A549 (cell line): ENCODE data around the gene MARK2. TPM values are rescaled to one million over a fixed set of nuclear protein-coding genes. Genes with fewer than 3 reads are reported as not detected.
A peak's percentile ranks its signal among the peaks of the same experiment; 100 is the strongest.
"Not testable (repeated sequence)": the region's sequence is repeated elsewhere in the genome, so short reads cannot be mapped to it uniquely, and the experiment has no call there.

Experiments used
- ATAC-seq, 2 experiments: fragments of 200-7000 bp in 1 of 2; fragments of >200 bp in 1 of 2; cut with Nextera tagmentation in 1 of 2; cut with Tn5 transposase in 1 of 2; 3 replicates each; pipeline versions ENCODE4 v1.8.0 to v1.9.1; 2018 to 2020; ENCODE audit warnings: mild to moderate bottlenecking in 1 of 2, moderate library complexity in 1 of 2
- CTCF ChIA-PET: fragments of 300-600 bp; sonication (Branson Sonifier 250); formaldehyde crosslinking; extraction: SDS; loops from one replicate; lab custom pipeline; 2021; ENCODE audit warnings: antibody characterized with exemption, inconsistent platforms; lab: Yijun Ruan, JAX
- POLR2A ChIA-PET: fragments of 350-600 bp; formaldehyde crosslinking; extraction: SDS; loops from one replicate; lab custom pipeline; 2021; ENCODE audit warnings: antibody characterized with exemption, inconsistent platforms; lab: Yijun Ruan, JAX
- DNase-seq, 2 experiments: peaks; one replicate each; pipeline versions ENCODE4 v3.0.0 to v3.0.0-alpha.2; 2011 to 2016; ENCODE audit warnings: low read depth in 1 of 2, low spot score in 1 of 2
- FAIRE-seq: peaks from 2 replicates; lab custom pipeline; 2011; peaks lifted over from hg19 to GRCh38; lab: Jason Lieb, UNC
- H3K27ac ChIP-seq, 2 experiments: fragments of >200 bp; sonication (Bioruptor Twin); formaldehyde crosslinking; 3 replicates each; pipeline ENCODE4 v1.5.1; 2016 to 2017
- H3K4me1 ChIP-seq: fragments of >200 bp; sonication (Bioruptor Twin); formaldehyde crosslinking; 3 replicates; pipeline ENCODE4 v1.6.1; 2016
- H3K4me2 ChIP-seq: fragments of >200 bp; sonication (Bioruptor Twin); formaldehyde crosslinking; 3 replicates; pipeline ENCODE4 v1.6.1; 2016
- H3K4me3 ChIP-seq: fragments of >200 bp; sonication (Bioruptor Twin); formaldehyde crosslinking; 3 replicates; pipeline ENCODE4 v1.5.1; 2016
- H3K9me3 ChIP-seq: fragments of >200 bp; sonication (Bioruptor Twin); formaldehyde crosslinking; 3 replicates; pipeline ENCODE4 v1.6.1; 2016
- CBX2 ChIP-seq: fragments of 200-600 bp; sonication (generic); IDR thresholded peaks from 2 replicates; pipeline ENCODE4 v1.6.1; 2016; ENCODE audit warnings: low read depth, mild to moderate bottlenecking, borderline replicate concordance
- CEBPB ChIP-seq, 2 experiments: fragments of >200 bp in 1 of 2; sonication (Bioruptor Twin) in 1 of 2; formaldehyde crosslinking in 1 of 2; IDR thresholded peaks; 2 replicates each; pipeline ENCODE4 v1.6.1; 2012 to 2016
- ESRRA ChIP-seq: fragments of 150-350 bp; IDR thresholded peaks from 2 replicates; pipeline ENCODE4 v1.6.1; 2014; ENCODE audit warnings: mild to moderate bottlenecking, low read length, borderline replicate concordance
- FOSB ChIP-seq: fragments of 250-450 bp; sonication (Bioruptor Pico); IDR thresholded peaks from 2 replicates; pipeline ENCODE4 v1.5.0; 2020; ENCODE audit warnings: mild to moderate bottlenecking, moderate library complexity
- FOSL2 ChIP-seq, 2 experiments: fragments of 450-650 bp in 1 of 2; fragments of >200 bp in 1 of 2; sonication (Bioruptor Twin) in 1 of 2; formaldehyde crosslinking; IDR thresholded peaks; 2 replicates each; pipeline versions ENCODE4 v1.5.0 to v1.6.1; 2016 to 2020; ENCODE audit warnings: mild to moderate bottlenecking in 1 of 2, moderate library complexity in 1 of 2
- HDAC2 ChIP-seq: fragments of 200-600 bp; sonication (generic); IDR thresholded peaks from 2 replicates; pipeline ENCODE4 v1.6.1; 2016
- HEYL ChIP-seq: fragments of 250-450 bp; sonication (Bioruptor Pico); IDR thresholded peaks from 2 replicates; pipeline ENCODE4 v1.8.0; 2021; ENCODE audit warnings: mild to moderate bottlenecking, moderate library complexity
- HOXA7 ChIP-seq: fragments of 250-450 bp; sonication (Bioruptor Pico); IDR thresholded peaks from 2 replicates; pipeline ENCODE4 v1.5.0; 2020; ENCODE audit warnings: mild to moderate bottlenecking, moderate library complexity
- HOXB13 ChIP-seq: fragments of 250-450 bp; sonication (Bioruptor Pico); IDR thresholded peaks from 2 replicates; pipeline ENCODE4 v1.5.0; 2020; ENCODE audit warnings: low read depth, mild to moderate bottlenecking, moderate library complexity
- KDM1A ChIP-seq: fragments of 200-600 bp; sonication (generic); IDR thresholded peaks from 2 replicates; pipeline ENCODE4 v1.6.1; 2016; ENCODE audit warnings: low read depth, mild to moderate bottlenecking
- MAFK ChIP-seq: fragments of 450-650 bp; IDR thresholded peaks from 2 replicates; pipeline ENCODE4 v1.6.1; 2014; ENCODE audit not compliant: partially characterized antibody
- MYC ChIP-seq: IDR thresholded peaks from 2 replicates; pipeline ENCODE4 v1.6.1; 2012; ENCODE audit warnings: mild to moderate bottlenecking, inconsistent platforms, low read length, improper control_type of control experiment, borderline replicate concordance
- NR3C1 ChIP-seq: fragments of >200 bp; sonication (Bioruptor Twin); formaldehyde crosslinking; IDR thresholded peaks from 3 replicates; pipeline ENCODE4 v1.6.1; 2017
- RFX5 ChIP-seq: fragments of 450-650 bp; IDR thresholded peaks from 2 replicates; pipeline ENCODE4 v1.7.1; 2014; ENCODE audit warnings: antibody characterized with exemption, mild to moderate bottlenecking, moderate library complexity
- SMC3 ChIP-seq: fragments of >200 bp; sonication (Bioruptor Twin); formaldehyde crosslinking; IDR thresholded peaks from 3 replicates; pipeline ENCODE4 v1.6.1; 2018; ENCODE audit warnings: inconsistent platforms
- ZC3H11A ChIP-seq: fragments of 450-650 bp; IDR thresholded peaks from 2 replicates; pipeline ENCODE4 v1.6.1; 2014; ENCODE audit warnings: antibody characterized with exemption, mild to moderate bottlenecking
- WGBS: methylation state at CpG from one replicate; pipeline ENCODE4 v1.1.6; 2017; ENCODE audit errors: missing lambda C conversion rate; 5-methylcytosine and 5-hydroxymethylcytosine counted together
- polyA plus RNA-seq, 4 experiments: library from polyadenylated mRNA; depleted of rRNA in 3 of 4; stranded (reverse); fragments of >200 nt; fragmentation: RNase III in 1 of 4; extraction: RNeasy Plus Mini Kit Qiagen cat#74134 plus additional on column Dnase treatment in 1 of 4; gene quantifications; 2 replicates in 3 of 4; 3 replicates in 1 of 4; pipeline ENCODE4 v1.2.3, GENCODE V29; 2011 to 2017
- TF ChIP-seq, protein P1 (sequence below): fragments of 200-600 bp; sonication (generic); IDR thresholded peaks from 2 replicates; pipeline ENCODE4 v1.6.1; 2016; ENCODE audit warnings: antibody characterized with exemption, mild to moderate bottlenecking, moderate library complexity
- TF ChIP-seq, protein P2 (sequence below): fragments of >200 bp; sonication (Bioruptor Twin); formaldehyde crosslinking; IDR thresholded peaks from 3 replicates; pipeline ENCODE4 v1.6.1; 2016
- TF ChIP-seq, protein P3 (sequence below): fragments of 450-650 bp; IDR thresholded peaks from 2 replicates; pipeline ENCODE4 v1.6.1; 2014; ENCODE audit warnings: antibody characterized with exemption
- TF ChIP-seq, protein P4 (sequence below): IDR thresholded peaks from 2 replicates; pipeline ENCODE4 v1.6.1; 2012
- TF ChIP-seq, protein P5 (sequence below): fragments of >200 bp; sonication (Bioruptor Twin); formaldehyde crosslinking; IDR thresholded peaks from 2 replicates; pipeline ENCODE4 v1.6.1; 2016

The MARK2 gene
- polyA plus RNA-seq, 2 of the 4 experiments (the other 2 are of a cell fraction), result 20.2 to 28.4 TPM

DNA sequence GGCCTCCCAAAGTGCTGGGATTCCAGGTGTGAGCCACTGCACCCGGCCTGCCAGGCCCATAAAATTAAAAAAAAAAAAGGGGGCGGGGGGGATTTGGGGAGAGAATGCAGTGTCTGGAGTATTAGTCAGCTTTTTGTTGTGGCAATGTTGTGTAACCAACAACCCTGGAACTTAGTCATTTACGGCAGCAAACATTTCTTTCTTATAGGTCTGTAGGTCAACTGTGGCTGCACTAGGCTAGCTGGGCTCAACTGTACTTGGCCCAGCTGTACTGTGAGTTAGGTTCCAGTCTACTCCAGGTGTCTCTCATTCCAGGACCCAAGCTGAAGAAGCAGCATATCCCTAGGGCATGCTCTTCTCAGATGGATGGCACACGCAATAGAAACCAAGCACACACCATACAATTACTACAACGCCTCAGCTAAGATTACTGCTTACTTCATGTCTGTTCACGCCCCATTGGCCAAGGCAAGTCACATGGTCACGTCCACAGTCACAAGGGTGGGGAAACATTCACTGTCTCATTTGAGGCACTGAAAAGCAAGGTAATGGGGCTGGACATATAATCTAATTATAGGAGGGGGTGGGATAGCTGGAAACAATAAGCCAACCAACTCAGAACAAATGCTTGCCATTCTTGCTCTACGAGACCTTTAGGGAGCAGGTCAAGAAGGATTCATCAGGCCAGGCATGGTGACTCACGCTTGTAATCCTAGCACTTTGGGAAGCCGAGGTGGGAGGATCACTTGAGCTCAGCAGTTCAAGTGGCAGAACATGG is 36.1 kb upstream of the MARK2 start (continued):
- TF ChIP-seq, protein P1, sequence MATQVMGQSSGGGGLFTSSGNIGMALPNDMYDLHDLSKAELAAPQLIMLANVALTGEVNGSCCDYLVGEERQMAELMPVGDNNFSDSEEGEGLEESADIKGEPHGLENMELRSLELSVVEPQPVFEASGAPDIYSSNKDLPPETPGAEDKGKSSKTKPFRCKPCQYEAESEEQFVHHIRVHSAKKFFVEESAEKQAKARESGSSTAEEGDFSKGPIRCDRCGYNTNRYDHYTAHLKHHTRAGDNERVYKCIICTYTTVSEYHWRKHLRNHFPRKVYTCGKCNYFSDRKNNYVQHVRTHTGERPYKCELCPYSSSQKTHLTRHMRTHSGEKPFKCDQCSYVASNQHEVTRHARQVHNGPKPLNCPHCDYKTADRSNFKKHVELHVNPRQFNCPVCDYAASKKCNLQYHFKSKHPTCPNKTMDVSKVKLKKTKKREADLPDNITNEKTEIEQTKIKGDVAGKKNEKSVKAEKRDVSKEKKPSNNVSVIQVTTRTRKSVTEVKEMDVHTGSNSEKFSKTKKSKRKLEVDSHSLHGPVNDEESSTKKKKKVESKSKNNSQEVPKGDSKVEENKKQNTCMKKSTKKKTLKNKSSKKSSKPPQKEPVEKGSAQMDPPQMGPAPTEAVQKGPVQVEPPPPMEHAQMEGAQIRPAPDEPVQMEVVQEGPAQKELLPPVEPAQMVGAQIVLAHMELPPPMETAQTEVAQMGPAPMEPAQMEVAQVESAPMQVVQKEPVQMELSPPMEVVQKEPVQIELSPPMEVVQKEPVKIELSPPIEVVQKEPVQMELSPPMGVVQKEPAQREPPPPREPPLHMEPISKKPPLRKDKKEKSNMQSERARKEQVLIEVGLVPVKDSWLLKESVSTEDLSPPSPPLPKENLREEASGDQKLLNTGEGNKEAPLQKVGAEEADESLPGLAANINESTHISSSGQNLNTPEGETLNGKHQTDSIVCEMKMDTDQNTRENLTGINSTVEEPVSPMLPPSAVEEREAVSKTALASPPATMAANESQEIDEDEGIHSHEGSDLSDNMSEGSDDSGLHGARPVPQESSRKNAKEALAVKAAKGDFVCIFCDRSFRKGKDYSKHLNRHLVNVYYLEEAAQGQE, result no peak
- TF ChIP-seq HDAC2 (no peak), ZC3H11A (no peak), HOXB13 (CRISPR knock-in tag) (no peak; the same call in 1 of the 2 replicates), FOSL2 (IDR thresholded peaks at IDR 0.05) (no peak), FOSL2 (CRISPR knock-in tag; IDR thresholded peaks at IDR 0.05) (peak; percentile 70), HEYL (no peak), CEBPB (IDR thresholded peaks at IDR 0.05) (peak in 1 of 2 experiments; percentile 28; a peak in 1 of 4 replicates), KDM1A (no peak), CBX2 (no peak)
- TF ChIP-seq, protein P2, sequence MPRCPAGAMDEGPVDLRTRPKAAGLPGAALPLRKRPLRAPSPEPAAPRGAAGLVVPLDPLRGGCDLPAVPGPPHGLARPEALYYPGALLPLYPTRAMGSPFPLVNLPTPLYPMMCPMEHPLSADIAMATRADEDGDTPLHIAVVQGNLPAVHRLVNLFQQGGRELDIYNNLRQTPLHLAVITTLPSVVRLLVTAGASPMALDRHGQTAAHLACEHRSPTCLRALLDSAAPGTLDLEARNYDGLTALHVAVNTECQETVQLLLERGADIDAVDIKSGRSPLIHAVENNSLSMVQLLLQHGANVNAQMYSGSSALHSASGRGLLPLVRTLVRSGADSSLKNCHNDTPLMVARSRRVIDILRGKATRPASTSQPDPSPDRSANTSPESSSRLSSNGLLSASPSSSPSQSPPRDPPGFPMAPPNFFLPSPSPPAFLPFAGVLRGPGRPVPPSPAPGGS, result no peak
- TF ChIP-seq, protein P3, sequence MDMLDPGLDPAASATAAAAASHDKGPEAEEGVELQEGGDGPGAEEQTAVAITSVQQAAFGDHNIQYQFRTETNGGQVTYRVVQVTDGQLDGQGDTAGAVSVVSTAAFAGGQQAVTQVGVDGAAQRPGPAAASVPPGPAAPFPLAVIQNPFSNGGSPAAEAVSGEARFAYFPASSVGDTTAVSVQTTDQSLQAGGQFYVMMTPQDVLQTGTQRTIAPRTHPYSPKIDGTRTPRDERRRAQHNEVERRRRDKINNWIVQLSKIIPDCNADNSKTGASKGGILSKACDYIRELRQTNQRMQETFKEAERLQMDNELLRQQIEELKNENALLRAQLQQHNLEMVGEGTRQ, result peak; percentile 85

DNA sequence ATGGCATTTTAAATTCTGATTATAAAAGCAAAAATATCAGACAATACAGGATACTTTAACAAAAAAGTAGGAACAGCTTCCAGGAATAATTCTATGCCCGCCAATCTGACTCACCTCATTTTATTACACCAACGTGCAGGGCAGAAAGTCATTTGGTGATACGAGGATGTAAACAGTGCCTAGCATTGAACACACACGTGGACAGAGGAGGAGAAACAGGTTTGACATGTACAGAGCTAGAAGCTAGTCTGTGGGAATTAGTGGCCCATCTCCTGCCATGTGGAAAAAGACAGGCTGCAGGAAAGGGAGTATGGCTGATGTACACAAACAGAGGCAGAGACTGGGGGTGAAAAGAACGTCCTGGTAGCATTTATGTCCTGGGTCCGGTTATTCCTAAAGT is 34.7 kb upstream of the MARK2 start:
- TF ChIP-seq MYC (no peak), SMC3 (no peak), MAFK (no peak), NR3C1 (no peak)
- DNase-seq (no peak), FAIRE-seq (no peak), ATAC-seq (no peak)
- Histone ChIP-seq H3K4me3 (no peak overlapping the region), H3K4me2 (no peak overlapping the region), H3K27ac (no peak overlapping the region), H3K4me1 (peaks cover 16% of the 10 kb centered on the region), H3K9me3 (no peaks in the 10 kb centered on the region)
- 66% methylated on average over 6 of the region's 6 CpGs for WGBS
- ChIA-PET POLR2A (no interaction called here), CTCF (interaction anchor here (1.0 to 1.8 kb wide), 3 partner anchors 35 to 141 kb away, joined by 3 to 9 read pairs (median 3); no protein-coding TSS in a partner anchor)

DNA sequence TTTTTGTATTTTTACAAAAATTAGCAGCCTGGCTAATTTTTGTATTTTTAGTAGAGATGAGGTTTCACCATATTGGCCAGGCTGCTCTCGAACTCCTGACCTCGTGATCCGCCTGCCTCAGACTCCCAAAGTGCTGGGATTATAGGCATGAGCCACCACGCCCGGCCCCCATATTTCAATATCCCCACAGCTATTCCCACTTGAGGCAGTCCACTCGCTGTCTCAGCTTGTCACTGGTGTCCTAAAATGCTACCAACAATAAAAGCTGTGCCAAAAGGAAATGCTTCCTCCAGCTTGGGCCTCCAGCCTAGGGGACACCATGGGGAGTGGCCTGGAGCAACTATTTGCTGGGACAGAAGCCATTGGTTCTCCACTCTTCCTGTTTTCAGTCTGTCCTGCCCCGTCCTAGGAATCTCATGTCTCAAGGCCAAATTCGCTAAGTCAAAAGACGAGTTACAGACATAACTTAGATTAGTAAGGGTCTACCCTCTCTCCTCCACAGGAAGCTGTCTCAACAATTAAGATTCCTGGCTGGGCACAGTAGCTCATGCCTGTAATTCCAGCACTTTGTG is 33.0 kb upstream of the MARK2 start:
- DNase-seq (no peak), ATAC-seq (no peak), FAIRE-seq (no peak)
- CTCF ChIA-PET, result interaction anchor here (0.6 to 1.5 kb wide), 2 partner anchors 31 to 37 kb away, joined by 3 to 6 read pairs; partner anchors contain the start of gene ZFTA
- no peak overlapping the region for H3K4me2 ChIP-seq
- H3K4me1 ChIP-seq, result peaks cover 16% of the 10 kb centered on the region
- no peak overlapping the region for H3K4me3 ChIP-seq
- TF ChIP-seq, protein P1, result no peak
- no peak for TF ChIP-seq HOXA7 (CRISPR knock-in tag)
- TF ChIP-seq RFX5, result no peak
- no peak for TF ChIP-seq ESRRA
- TF ChIP-seq FOSB (CRISPR knock-in tag), result no peak
- TF ChIP-seq, protein P4, sequence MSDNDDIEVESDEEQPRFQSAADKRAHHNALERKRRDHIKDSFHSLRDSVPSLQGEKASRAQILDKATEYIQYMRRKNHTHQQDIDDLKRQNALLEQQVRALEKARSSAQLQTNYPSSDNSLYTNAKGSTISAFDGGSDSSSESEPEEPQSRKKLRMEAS, result no peak
- TF ChIP-seq, protein P5, sequence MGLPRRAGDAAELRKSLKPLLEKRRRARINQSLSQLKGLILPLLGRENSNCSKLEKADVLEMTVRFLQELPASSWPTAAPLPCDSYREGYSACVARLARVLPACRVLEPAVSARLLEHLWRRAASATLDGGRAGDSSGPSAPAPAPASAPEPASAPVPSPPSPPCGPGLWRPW, result no peak
- POLR2A ChIA-PET, result no interaction called here
- H3K9me3 ChIP-seq, result no peaks in the 10 kb centered on the region
- WGBS, result 86% methylated on average over 9 of the region's 9 CpGs
- no peak overlapping the region for H3K27ac ChIP-seq

DNA sequence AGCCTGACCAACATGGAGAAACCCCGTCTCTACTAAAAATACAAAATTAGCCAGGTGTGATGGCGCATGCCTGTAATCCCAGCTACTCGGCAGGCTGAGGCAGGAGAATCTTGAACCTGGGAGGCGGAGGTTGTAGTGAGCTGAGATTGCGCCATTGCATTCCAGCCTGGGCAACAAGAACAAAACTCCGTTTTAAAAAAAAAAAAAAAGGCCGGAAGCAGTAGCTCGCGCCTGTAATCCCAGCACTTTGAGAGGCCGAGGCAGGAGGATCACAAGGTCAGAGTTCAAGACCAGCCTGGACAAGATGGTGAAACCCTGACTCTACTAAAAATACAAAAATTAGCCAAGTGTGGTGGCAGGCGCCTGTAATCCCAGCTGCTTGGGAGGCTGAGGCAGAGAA is 28.5 kb upstream of the MARK2 start:
- ATAC-seq, POLR2A ChIA-PET, FAIRE-seq, H3K27ac ChIP-seq, DNase-seq, H3K4me3 ChIP-seq, H3K4me2 ChIP-seq, H3K9me3 ChIP-seq: not testable (repeated sequence)
- CTCF ChIA-PET, result interaction anchor here (0.7 to 7.0 kb wide), 4 partner anchors 27 to 332 kb away, joined by 3 to 32 read pairs (median 4); partner anchors contain the start of gene ZFTA
- WGBS, result 92% methylated on average over 11 of the region's 11 CpGs
- peaks cover 17% of the 10 kb centered on the region for H3K4me1 ChIP-seq
